Karpas-422 (cell line): Measurements from ENCODE around the gene CD72. TPM values are rescaled to one million over a fixed set of nuclear protein-coding genes. Genes with fewer than 3 reads are reported as not detected.
"Not testable (repeated sequence)": the region's sequence is repeated elsewhere in the genome, so short reads cannot be mapped to it uniquely, and the experiment has no call there.

Experiments used
- DNase-seq: peaks from one replicate; pipeline ENCODE4 v3.0.0-alpha.2; 2015
- H2AFZ ChIP-seq: fragments of 200-600 bp; sonication (generic); 2 replicates; pipeline ENCODE4 v1.6.1; 2014; ENCODE audit warnings: antibody characterized with exemption, low read length, mixed read lengths
- H3K27ac ChIP-seq: fragments of 200-600 bp; sonication (generic); 2 replicates; pipeline ENCODE4 v1.5.1; 2014; ENCODE audit warnings: mild to moderate bottlenecking, low read length, moderate library complexity
- H3K27me3 ChIP-seq: fragments of 200-600 bp; sonication (generic); 2 replicates; pipeline ENCODE4 v1.6.1; 2014; ENCODE audit warnings: low read length, mixed read lengths
- H3K36me3 ChIP-seq: fragments of 200-600 bp; sonication (generic); 2 replicates; pipeline ENCODE4 v1.6.1; 2014; ENCODE audit warnings: low read length, mixed read lengths; ENCODE audit not compliant: insufficient read depth
- H3K4me1 ChIP-seq: fragments of 200-600 bp; sonication (generic); 2 replicates; pipeline ENCODE4 v1.6.1; 2014; ENCODE audit warnings: mild to moderate bottlenecking, low read length, mixed read lengths
- H3K4me2 ChIP-seq: fragments of 200-600 bp; sonication (generic); 2 replicates; pipeline ENCODE4 v1.6.1; 2014; ENCODE audit warnings: low read length, low read depth, mild to moderate bottlenecking; ENCODE audit not compliant: poor library complexity, severe bottlenecking
- H3K4me3 ChIP-seq: fragments of 200-600 bp; sonication (generic); 2 replicates; pipeline ENCODE4 v1.5.1; 2014; ENCODE audit warnings: mild to moderate bottlenecking, antibody characterized with exemption, low read length, mixed read lengths
- H3K79me2 ChIP-seq: fragments of 200-600 bp; sonication (generic); 2 replicates; pipeline ENCODE4 v1.6.1; 2014; ENCODE audit warnings: mild to moderate bottlenecking, low read length, mixed read lengths
- H3K9ac ChIP-seq: fragments of 200-600 bp; sonication (generic); 2 replicates; pipeline ENCODE4 v1.6.0; 2014; ENCODE audit warnings: low read length
- H3K9me2 ChIP-seq: fragments of 200-600 bp; sonication (generic), shearing (Covaris generic); replicated peaks from 2 replicates; pipeline ENCODE4 v1.6.0; 2014; ENCODE audit warnings: mild to moderate bottlenecking, low read length, moderate library complexity; ENCODE audit not compliant: insufficient read depth
- H3K9me3 ChIP-seq: fragments of 300-700, 200-600 bp; sonication (generic); 2 replicates; pipeline ENCODE4 v1.6.1; 2014; ENCODE audit warnings: low read length, mixed read lengths
- H4K20me1 ChIP-seq: fragments of 200-600 bp; sonication (generic); 2 replicates; pipeline ENCODE4 v1.6.1; 2014; ENCODE audit warnings: mild to moderate bottlenecking, antibody characterized with exemption, low read length, low read depth; ENCODE audit not compliant: insufficient read depth
- total RNA-seq: library from RNA; depleted of rRNA; stranded (reverse); fragments of >200 nt; shearing (Covaris generic); gene quantifications from 2 replicates; pipeline ENCODE4 v1.2.3, GENCODE V29; 2014; ENCODE audit warnings: low replicate concordance

The CD72 gene
- total RNA-seq, 1 experiment from 2014 or later: 7.8 TPM

GRCh38 chr9:35636877-35637246 lies 18.6 kb upstream of the CD72 start:
- H3K9me2 ChIP-seq, H3K9ac ChIP-seq, H3K9me3 ChIP-seq, H4K20me1 ChIP-seq, H3K4me3 ChIP-seq, DNase-seq, H3K27ac ChIP-seq, H3K36me3 ChIP-seq, H3K79me2 ChIP-seq, H2AFZ ChIP-seq, H3K4me2 ChIP-seq, H3K27me3 ChIP-seq: not testable (repeated sequence)
- peaks cover 29% of the 10 kb centered on the region for H3K4me1 ChIP-seq

GRCh38 chr9:35636135-35636876 lies 18.1 kb upstream of the CD72 start:
- H3K4me3 ChIP-seq: no peak overlapping the region
- no peak overlapping the region for H2AFZ ChIP-seq
- no peaks in the 10 kb centered on the region for H4K20me1 ChIP-seq
- peak overlapping the region; percentile 75; the same call in 1 of the 2 replicates for H3K27ac ChIP-seq
- no peaks in the 10 kb centered on the region for H3K79me2 ChIP-seq
- peak; percentile 56 for DNase-seq
- H3K4me1 ChIP-seq: peaks cover 29% of the 10 kb centered on the region
- no peaks in the 10 kb centered on the region for H3K9me2 ChIP-seq
- H3K9me3 ChIP-seq: no peaks in the 10 kb centered on the region
- peak overlapping the region; percentile 50 for H3K4me2 ChIP-seq
- no peaks in the 10 kb centered on the region for H3K27me3 ChIP-seq
- no peaks in the 10 kb centered on the region for H3K36me3 ChIP-seq
- H3K9ac ChIP-seq: no peak overlapping the region

- H3K9me3 ChIP-seq: no peaks in the 10 kb centered on the region
- H3K27me3 ChIP-seq: no peaks in the 10 kb centered on the region
- peak overlapping the region; percentile 75 for H3K27ac ChIP-seq
- H2AFZ ChIP-seq: no peak overlapping the region
- peaks cover 29% of the 10 kb centered on the region for H3K4me1 ChIP-seq
- H3K79me2 ChIP-seq: no peaks in the 10 kb centered on the region
- H3K4me3 ChIP-seq: no peak overlapping the region
- H4K20me1 ChIP-seq: no peaks in the 10 kb centered on the region
- H3K9me2 ChIP-seq: no peaks in the 10 kb centered on the region
- peak overlapping the region; percentile 20; the same call in 1 of the 2 replicates for H3K9ac ChIP-seq
- no peak for DNase-seq
- no peaks in the 10 kb centered on the region for H3K36me3 ChIP-seq
- H3K4me2 ChIP-seq: peak overlapping the region; percentile 50
Measured at GRCh38 chr9:35635730-35636129, 17.5 kb upstream of the CD72 start.

- no peak overlapping the region for H2AFZ ChIP-seq
Measured at GRCh38 chr9:35629597-35629996, 11.4 kb upstream of the CD72 start.

GRCh38 chr9:35628389-35628991 lies 10.3 kb upstream of the CD72 start:
- no peaks in the 10 kb centered on the region for H4K20me1 ChIP-seq
- H3K79me2 ChIP-seq: no peaks in the 10 kb centered on the region
- no peaks in the 10 kb centered on the region for H3K9me2 ChIP-seq
- no peak overlapping the region for H3K4me3 ChIP-seq
- H3K9ac ChIP-seq: no peak overlapping the region
- no peak overlapping the region for H3K4me2 ChIP-seq
- DNase-seq: no peak
- no peaks in the 10 kb centered on the region for H3K27me3 ChIP-seq
- no peaks in the 10 kb centered on the region for H3K9me3 ChIP-seq
- H3K36me3 ChIP-seq: no peaks in the 10 kb centered on the region
- no peak overlapping the region for H2AFZ ChIP-seq
- no peak overlapping the region for H3K27ac ChIP-seq
- H3K4me1 ChIP-seq: no peaks in the 10 kb centered on the region

More at GRCh38 chr9:35629597-35629996, 11.4 kb upstream of the CD72 start:
- Histone ChIP-seq H3K79me2 (no peaks in the 10 kb centered on the region), H3K9me2 (no peaks in the 10 kb centered on the region), H3K36me3 (no peaks in the 10 kb centered on the region), H3K4me3 (no peak overlapping the region), H3K4me2 (no peak overlapping the region), H3K27ac (no peak overlapping the region), H4K20me1 (no peaks in the 10 kb centered on the region), H3K9ac (no peak overlapping the region), H3K27me3 (no peaks in the 10 kb centered on the region), H3K9me3 (no peaks in the 10 kb centered on the region), H3K4me1 (peaks cover 8% of the 10 kb centered on the region)
- DNase-seq: no peak

- Histone ChIP-seq H3K27me3 (no peaks in the 10 kb centered on the region), H3K36me3 (no peaks in the 10 kb centered on the region), H3K9ac (no peak overlapping the region), H3K9me3 (no peaks in the 10 kb centered on the region), H4K20me1 (no peaks in the 10 kb centered on the region), H3K79me2 (no peaks in the 10 kb centered on the region), H3K4me3 (no peak overlapping the region), H3K27ac (no peak overlapping the region), H3K9me2 (no peaks in the 10 kb centered on the region), H3K4me2 (no peak overlapping the region), H3K4me1 (no peaks in the 10 kb centered on the region), H2AFZ (no peak overlapping the region)
- DNase-seq: no peak
Measured at GRCh38 chr9:35627575-35627974, 9.4 kb upstream of the CD72 start.

GRCh38 chr9:35619800-35620158 lies 1.6 kb upstream of the CD72 start:
- Histone ChIP-seq H3K27me3 (no peaks in the 10 kb centered on the region; the same call in 1 of the 2 replicates), H3K27ac (peak overlapping the region; percentile 49; the same call in 1 of the 2 replicates), H3K9me2 (no peaks in the 10 kb centered on the region), H3K4me3 (peak overlapping the region; percentile 41; the same call in 1 of the 2 replicates), H3K36me3 (no peaks in the 10 kb centered on the region), H3K79me2 (no peaks in the 10 kb centered on the region), H2AFZ (peak overlapping the region; percentile 88), H3K9me3 (no peaks in the 10 kb centered on the region), H3K4me2 (peak overlapping the region; percentile 57), H3K9ac (peak overlapping the region; percentile 56), H3K4me1 (peaks cover 33% of the 10 kb centered on the region), H4K20me1 (no peaks in the 10 kb centered on the region)
- DNase-seq: no peak

- no peaks in the 10 kb centered on the region for H3K9me3 ChIP-seq
- peak overlapping the region; percentile 56 for H3K9ac ChIP-seq
- H3K4me2 ChIP-seq: peak overlapping the region; percentile 57
- peak overlapping the region; percentile 49 for H3K27ac ChIP-seq
- H3K4me1 ChIP-seq: peaks cover 33% of the 10 kb centered on the region
- H3K79me2 ChIP-seq: no peaks in the 10 kb centered on the region
- no peaks in the 10 kb centered on the region for H4K20me1 ChIP-seq
- no peaks in the 10 kb centered on the region for H3K36me3 ChIP-seq
- DNase-seq: peak; percentile 61
- no peaks in the 10 kb centered on the region for H3K9me2 ChIP-seq
- H3K27me3 ChIP-seq: no peaks in the 10 kb centered on the region; the same call in 1 of the 2 replicates
- H3K4me3 ChIP-seq: peak overlapping the region; percentile 41; the same call in 1 of the 2 replicates
- H2AFZ ChIP-seq: peak overlapping the region; percentile 88
Measured at GRCh38 chr9:35618854-35619799, 914 bp upstream of the CD72 start.
